IMR-90 (cell line): ENCODE measurements around the gene B4GALT1. TPM values are rescaled to one million over a fixed set of nuclear protein-coding genes. Genes with fewer than 3 reads are reported as not detected.

ENCODE experiments used
- ATAC-seq: fragments of 200-7000 bp; cut with Tn5 transposase; 2 replicates; pipeline ENCODE4 v1.9.1; 2020; ENCODE audit warnings: low read depth, mild to moderate bottlenecking, moderate library complexity
- BruUV-seq: library from RNA; stranded (reverse); fragments of 400-500 nt; replicated peaks from 2 replicates; lab custom pipeline; 2021; lab: Mats Ljungman, UMichigan
- CTCF ChIA-PET: fragments of 300-600 bp; formaldehyde crosslinking; extraction: SDS; loops from one replicate; lab custom pipeline; 2021; ENCODE audit warnings: antibody characterized with exemption; lab: Yijun Ruan, JAX
- POLR2A ChIA-PET: fragments of 300-600 bp; sonication (Branson Sonifier 250); formaldehyde crosslinking; loops from one replicate; lab custom pipeline; 2022; ENCODE audit warnings: antibody characterized with exemption; ENCODE audit not compliant: unreplicated experiment; lab: Charles Lee
- DNase-seq: peaks from one replicate; pipeline ENCODE4 v3.0.0; 2013
- H2AFZ ChIP-seq: replicated peaks from 2 replicates; pipeline ENCODE3; 2013; ENCODE audit warnings: low read length, mild to moderate bottlenecking; ENCODE audit not compliant: poor library complexity
- H2AK5ac ChIP-seq: 2 replicates; pipeline ENCODE4 v1.6.1; 2013; ENCODE audit warnings: low read depth, low read length, inconsistent platforms
- H2AK9ac ChIP-seq: replicated peaks from 2 replicates; pipeline ENCODE3; 2013; ENCODE audit warnings: mild to moderate bottlenecking, low read depth, low read length, moderate library complexity; ENCODE audit not compliant: poor library complexity
- H2BK120ac ChIP-seq: 2 replicates; pipeline ENCODE4 v1.6.1; 2013; ENCODE audit warnings: low read depth, low read length, inconsistent platforms
- H2BK15ac ChIP-seq: 3 replicates; pipeline ENCODE4 v1.6.1; 2013; ENCODE audit warnings: low read depth, low read length, inconsistent platforms
- H2BK20ac ChIP-seq: 2 replicates; pipeline ENCODE4 v1.6.1; 2013; ENCODE audit warnings: low read depth, mild to moderate bottlenecking, inconsistent platforms, low read length, moderate library complexity
- H2BK5ac ChIP-seq: 2 replicates; pipeline ENCODE4 v1.6.1; 2013; ENCODE audit warnings: mild to moderate bottlenecking, low read depth, low read length, inconsistent platforms; ENCODE audit not compliant: poor library complexity, severe bottlenecking
- H3K14ac ChIP-seq: replicated peaks from 2 replicates; pipeline ENCODE4 v1.6.1; 2013; ENCODE audit warnings: low read depth, low read length, inconsistent platforms
- H3K18ac ChIP-seq: 2 replicates; pipeline ENCODE4 v1.6.1; 2013; ENCODE audit warnings: low read depth, low read length, control low read depth
- H3K23ac ChIP-seq: 2 replicates; pipeline ENCODE4 v1.6.1; 2013; ENCODE audit warnings: low read depth, low read length, inconsistent platforms
- H3K27ac ChIP-seq: 2 replicates; pipeline ENCODE4 v1.5.1; 2013; ENCODE audit warnings: mild to moderate bottlenecking, control low read depth, low read length; ENCODE audit not compliant: insufficient read depth
- H3K27me3 ChIP-seq: 2 replicates; pipeline ENCODE4 v1.6.1; 2013; ENCODE audit warnings: low read length; ENCODE audit not compliant: control insufficient read depth, insufficient read depth
- H3K36me3 ChIP-seq: 2 replicates; pipeline ENCODE4 v1.6.1; 2013; ENCODE audit warnings: low read length, mixed read lengths; ENCODE audit not compliant: control insufficient read depth, insufficient read depth
- H3K4ac ChIP-seq: 2 replicates; pipeline ENCODE4 v1.6.1; 2013; ENCODE audit warnings: low read depth, low read length, inconsistent platforms
- H3K4me1 ChIP-seq: 2 replicates; pipeline ENCODE4 v1.6.1; 2013; ENCODE audit warnings: low read length, mixed read lengths; ENCODE audit not compliant: control insufficient read depth, insufficient read depth
- H3K4me2 ChIP-seq: 2 replicates; pipeline ENCODE4 v1.6.1; 2013; ENCODE audit warnings: low read depth, mild to moderate bottlenecking, control low read depth, low read length, moderate library complexity
- H3K4me3 ChIP-seq: 2 replicates; pipeline ENCODE4 v1.5.1; 2013; ENCODE audit warnings: low read depth, mild to moderate bottlenecking, control low read depth, low read length, moderate library complexity; ENCODE audit not compliant: insufficient read depth
- H3K56ac ChIP-seq: 2 replicates; pipeline ENCODE4 v1.6.1; 2013; ENCODE audit warnings: low read length, inconsistent platforms; ENCODE audit not compliant: insufficient read depth; ENCODE audit errors: extremely low read depth
- H3K79me1 ChIP-seq, 2 experiments: 2 replicates each; pipeline ENCODE4 v1.6.1; 2013; ENCODE audit warnings: low read length in 2 of 2, inconsistent platforms in 1 of 2, low read depth in 1 of 2
- H3K9ac ChIP-seq: 2 replicates; pipeline ENCODE4 v1.6.1; 2013; ENCODE audit warnings: low read depth, low read length, control low read depth
- H3K9me1 ChIP-seq: 2 replicates; pipeline ENCODE4 v1.6.1; 2013; ENCODE audit warnings: low read length, inconsistent platforms; ENCODE audit not compliant: insufficient read depth
- H3K9me3 ChIP-seq: 2 replicates; pipeline ENCODE4 v1.6.1; 2013; ENCODE audit warnings: low read length; ENCODE audit not compliant: control insufficient read depth, insufficient read depth
- H4K20me1 ChIP-seq: 2 replicates; pipeline ENCODE4 v1.6.1; 2013; ENCODE audit warnings: low read length, inconsistent platforms; ENCODE audit not compliant: insufficient read depth
- H4K5ac ChIP-seq: 2 replicates; pipeline ENCODE4 v1.6.1; 2013; ENCODE audit warnings: mild to moderate bottlenecking, low read depth, low read length, control low read depth
- H4K8ac ChIP-seq, 2 experiments: 2 replicates each; pipeline ENCODE4 v1.6.1; 2013; ENCODE audit warnings: low read depth in 2 of 2, low read length in 2 of 2, control low read depth in 1 of 2, inconsistent platforms in 1 of 2
- H4K91ac ChIP-seq: 2 replicates; pipeline ENCODE4 v1.6.1; 2013; ENCODE audit warnings: low read depth, low read length, inconsistent platforms; ENCODE audit not compliant: insufficient read depth
- CEBPB ChIP-seq: IDR thresholded peaks from 2 replicates; pipeline ENCODE4 v1.6.1; 2012; ENCODE audit warnings: low read depth, low read length, improper control_type of control experiment
- CHD1 ChIP-seq: IDR thresholded peaks from 2 replicates; pipeline ENCODE4 v1.6.1; 2012; ENCODE audit warnings: low read depth, low read length, improper control_type of control experiment
- MAFK ChIP-seq: IDR thresholded peaks from 2 replicates; pipeline ENCODE4 v1.6.1; 2012; ENCODE audit warnings: low read depth, low read length, improper control_type of control experiment
- NFE2L2 ChIP-seq: fragments of 150-350 bp; IDR thresholded peaks from 2 replicates; pipeline ENCODE4 v1.6.1; 2016; ENCODE audit warnings: low read depth, mild to moderate bottlenecking, low read length
- POLR2A ChIP-seq: IDR thresholded peaks from 2 replicates; pipeline ENCODE4 v1.6.1; 2012; ENCODE audit warnings: mild to moderate bottlenecking, low read depth, low read length
- WGBS, 2 experiments: methylation state at CpG; one replicate each; pipeline versions ENCODE4 v1.1.5 to v1.1.7; 2013; ENCODE audit warnings: missing lambda C conversion rate in 2 of 2; ENCODE audit not compliant: insufficient read length in 1 of 2; ENCODE audit errors: extremely low coverage in 2 of 2; 5-methylcytosine and 5-hydroxymethylcytosine counted together
- dilution Hi-C: fragments of 300-500 bp; cut with HindIII; formaldehyde crosslinking; loops from one replicate; pipeline ENCODE4 v1.14.3; 2018; ENCODE audit warnings: low sequenced_read_pairs; ENCODE audit not compliant: unreplicated experiment
- in situ Hi-C: fragments of 300-500 bp; cut with MboI; formaldehyde crosslinking; loops from 3 replicates; pipeline ENCODE4 v1.14.3; 2019; ENCODE audit warnings: low sequenced_read_pairs, inconsistent platforms, mixed read lengths
- intact Hi-C: fragments of 100-400 bp; cut with micrococcal nuclease; formaldehyde crosslinking; loops from 2 replicates; pipeline ENCODE4 v1.10.0; 2022
- polyA plus RNA-seq, 3 experiments: library from polyadenylated mRNA; depleted of rRNA; stranded (reverse); fragments of >200 nt; gene quantifications; 2 replicates each; pipeline ENCODE4 v1.2.3, GENCODE V29; 2012; ENCODE audit warnings: low replicate concordance in 1 of 3
- total RNA-seq: library from RNA; depleted of rRNA; stranded (reverse); fragments of >200 nt; gene quantifications from 2 replicates; pipeline ENCODE4 v1.2.3, GENCODE V29; 2012

B4GALT1 gene
- total and polyA plus RNA-seq, 2 of the 4 experiments (the other 2 are of a cell fraction): 8.8 to 37.8 TPM

GRCh38 chr9:33123407-33124031, 43.6 kb downstream of the B4GALT1 start:
- no peak overlapping the region for H3K14ac ChIP-seq
- POLR2A ChIA-PET: no interaction called here
- H2AK5ac ChIP-seq: no peak overlapping the region
- H3K9me3 ChIP-seq: no peaks in the 10 kb centered on the region
- peaks cover 13% of the 10 kb centered on the region; the same call in 1 of the 2 replicates for H4K20me1 ChIP-seq
- no peak overlapping the region for H3K4me3 ChIP-seq
- H2AFZ ChIP-seq: no peak overlapping the region
- H3K9ac ChIP-seq: no peak overlapping the region
- H2BK120ac ChIP-seq: no peak overlapping the region
- no peak overlapping the region for H3K4me2 ChIP-seq
- in situ Hi-C loops: no loop called here
- BruUV-seq: no TSS peak
- no peak overlapping the region for H3K4ac ChIP-seq
- H3K27me3 ChIP-seq: no peaks in the 10 kb centered on the region
- H2BK20ac ChIP-seq: no peak overlapping the region
- no peak overlapping the region for H4K91ac ChIP-seq
- peaks cover 29% of the 10 kb centered on the region for H3K36me3 ChIP-seq
- H4K8ac ChIP-seq: no peak overlapping the region
- no peak overlapping the region for H2AK9ac ChIP-seq
- dilution Hi-C loops: no loop called here
- intact Hi-C loops: no loop called here
- H3K56ac ChIP-seq: no peak overlapping the region
- no peak overlapping the region for H2BK15ac ChIP-seq
- TF ChIP-seq CEBPB (no peak), POLR2A (no peak), NFE2L2 (no peak), CHD1 (no peak), MAFK (no peak)
- H3K9me1 ChIP-seq: peaks cover 19% of the 10 kb centered on the region
- DNase-seq: no peak
- H3K79me1 ChIP-seq: peaks cover 38 to 75% of the 10 kb centered on the region in 2 experiments
- H3K18ac ChIP-seq: no peak overlapping the region
- 100% methylated on average over 2 of the region's 8 CpGs; no CpG with 5 or more reads in 1 of the 2 experiments for WGBS, 2 experiments
- no peak overlapping the region for H2BK5ac ChIP-seq
- H4K5ac ChIP-seq: no peak overlapping the region
- CTCF ChIA-PET: no interaction called here
- H3K23ac ChIP-seq: no peak overlapping the region
- H3K27ac ChIP-seq: no peak overlapping the region
- peaks cover 14% of the 10 kb centered on the region for H3K4me1 ChIP-seq
- no peak for ATAC-seq
